Activated T-helper 1 cell treated with Interleukin-2 at 50 U/mL for 16 hours (primary cell): ENCODE measurements around the gene SETD6.
"Not testable (repeated sequence)": the region's sequence is repeated elsewhere in the genome, so short reads cannot be mapped to it uniquely, and the experiment has no call there.

Experiments used
- DNase-seq: peaks from one replicate; pipeline ENCODE4 v3.0.0-alpha.2; 2020; ENCODE audit warnings: low read depth

The SETD6 gene

GRCh38 chr16:58542291-58542690 is 27.0 kb downstream of the SETD6 start:
- DNase-seq: no peak

GRCh38 chr16:58543685-58544084 is 28.4 kb downstream of the SETD6 start:
- DNase-seq: no peak

- DNase-seq: no peak
Observed at GRCh38 chr16:58548378-58548777, 33.1 kb downstream of the SETD6 start.

- DNase-seq: no peak
Observed at GRCh38 chr16:58551496-58551895, 36.2 kb downstream of the SETD6 start.

- DNase-seq: no peak
Observed at GRCh38 chr16:58556678-58557077, 41.4 kb downstream of the SETD6 start.

GRCh38 chr16:58563235-58563634 is 47.9 kb downstream of the SETD6 start:
- DNase-seq: no peak

- no peak for DNase-seq
Observed at GRCh38 chr16:58563775-58564174, 48.5 kb downstream of the SETD6 start.

GRCh38 chr16:58565697-58566096 is 50.4 kb downstream of the SETD6 start:
- DNase-seq: not testable (repeated sequence)
